Neuron (in vitro differentiated cells): ENCODE measurements around the gene PAX5.
"Not testable (repeated sequence)": the region's sequence is repeated elsewhere in the genome, so short reads cannot be mapped to it uniquely, and the experiment has no call there.

Source experiments
- H2AFZ ChIP-seq: one replicate; pipeline ENCODE4 v1.6.1; 2013; ENCODE audit warnings: low read depth, mild to moderate bottlenecking, inconsistent platforms, low read length, moderate library complexity
- H3K27me3 ChIP-seq: one replicate; pipeline ENCODE4 v1.6.1; 2013; ENCODE audit warnings: low read length; ENCODE audit not compliant: insufficient read depth
- H3K36me3 ChIP-seq: one replicate; pipeline ENCODE4 v1.6.1; 2013; ENCODE audit warnings: low read length; ENCODE audit not compliant: insufficient read depth
- H3K4me1 ChIP-seq: one replicate; pipeline ENCODE4 v1.6.1; 2013; ENCODE audit warnings: low read length; ENCODE audit not compliant: insufficient read depth
- H3K4me3 ChIP-seq: 2 replicates; pipeline ENCODE4 v1.5.1; 2013; ENCODE audit warnings: mild to moderate bottlenecking, low read length, moderate library complexity
- H3K9me3 ChIP-seq: one replicate; pipeline ENCODE4 v1.6.1; 2013; ENCODE audit warnings: low read length

The PAX5 gene

DNA sequence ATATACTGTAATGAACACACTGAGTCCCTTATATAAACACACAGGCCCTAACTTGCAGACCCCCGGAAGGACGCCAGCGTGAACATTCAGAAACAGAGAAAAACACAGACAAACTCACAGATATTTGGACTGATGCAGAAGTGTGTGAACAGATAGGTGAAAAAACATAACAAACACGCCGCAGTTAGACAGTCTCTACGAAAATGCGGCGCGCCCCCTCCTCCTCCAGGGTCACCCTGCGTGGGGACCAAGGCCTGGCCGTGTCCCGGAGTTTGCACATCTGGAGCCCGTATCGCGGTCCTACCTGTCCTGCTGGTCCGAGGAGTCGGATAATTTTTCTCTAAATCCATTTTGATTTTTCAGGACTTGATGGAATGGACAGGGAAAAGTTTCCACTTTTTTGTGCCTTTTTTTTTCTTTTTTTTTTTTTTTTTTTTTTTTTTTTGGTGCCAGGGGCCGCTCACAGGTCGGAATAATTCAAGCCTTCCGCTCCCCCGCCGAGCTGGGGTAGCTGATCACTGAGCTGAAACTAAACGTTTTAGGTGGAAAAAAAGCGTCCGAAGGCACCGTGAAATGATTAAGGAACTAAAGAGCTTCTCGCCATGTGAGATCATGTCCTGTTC is at the start of gene PAX5:
Gene PAX5, minus strand, starts transcription at position 587 of the 623 bp plus-strand sequence. Its CDS starts 237 bp downstream, at position 350.
- H3K4me1 ChIP-seq = peaks cover 13% of the 10 kb centered on the region
- H3K36me3 ChIP-seq = no peaks in the 10 kb centered on the region
- peaks cover 51% of the 10 kb centered on the region for H3K27me3 ChIP-seq
- peak within 1 kb of the TSS; percentile 68 for H2AFZ ChIP-seq
- no peaks in the 10 kb centered on the region for H3K9me3 ChIP-seq
- peak within 1 kb of the TSS; percentile 43 for H3K4me3 ChIP-seq

DNA sequence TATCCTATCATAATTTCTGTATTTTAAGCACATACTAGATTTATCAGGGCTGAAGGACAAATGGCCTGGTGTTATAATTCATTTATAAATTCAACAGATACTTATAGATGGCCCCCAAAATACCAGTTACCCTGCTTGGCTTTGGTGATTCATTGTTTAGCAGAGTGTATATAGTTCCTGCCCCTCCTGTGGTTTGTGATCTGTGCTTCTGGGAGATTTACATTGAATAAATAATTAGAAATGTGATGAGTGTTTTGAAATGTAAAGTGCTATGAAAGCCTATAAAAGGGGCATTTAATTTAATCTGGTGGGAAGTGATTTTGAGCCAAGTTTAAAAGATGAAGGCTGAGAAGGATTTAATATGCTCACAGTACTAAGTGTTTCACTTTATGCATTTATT is 49.6 kb upstream of the PAX5 start:
- H2AFZ ChIP-seq = no peak overlapping the region
- H3K4me3 ChIP-seq = no peak overlapping the region
- H3K9me3 ChIP-seq = no peaks in the 10 kb centered on the region
- peaks cover 7% of the 10 kb centered on the region for H3K4me1 ChIP-seq
- peaks cover 22% of the 10 kb centered on the region for H3K36me3 ChIP-seq
- H3K27me3 ChIP-seq = no peaks in the 10 kb centered on the region

DNA sequence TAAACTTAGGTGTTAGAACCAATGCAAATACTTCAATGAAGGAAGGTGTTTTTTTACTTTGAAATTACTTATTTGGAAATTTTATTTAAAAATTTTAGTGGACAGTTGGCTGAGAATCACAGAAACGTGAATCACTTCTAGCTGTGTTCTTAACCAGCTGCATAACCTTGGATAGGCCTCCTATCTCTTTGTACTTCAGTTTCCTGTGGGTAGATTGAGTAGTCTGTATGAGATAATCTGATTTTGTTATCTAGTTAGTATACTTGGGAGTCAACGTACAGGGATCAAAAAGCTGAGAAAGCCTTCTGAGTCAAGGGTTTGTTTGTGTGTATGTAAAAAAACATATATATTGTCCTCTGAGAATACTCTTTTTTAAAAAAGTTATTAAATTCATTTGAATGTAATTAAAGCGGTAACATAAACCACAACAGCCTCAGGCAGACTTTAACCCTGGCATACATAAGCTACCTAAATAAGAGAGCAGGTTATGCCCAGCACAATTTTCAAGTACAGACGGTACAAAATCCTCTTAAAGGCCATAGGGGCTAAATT is 48.2 kb upstream of the PAX5 start:
- no peak overlapping the region for H2AFZ ChIP-seq
- peaks cover 11% of the 10 kb centered on the region for H3K36me3 ChIP-seq
- peaks cover 7% of the 10 kb centered on the region for H3K4me1 ChIP-seq

DNA sequence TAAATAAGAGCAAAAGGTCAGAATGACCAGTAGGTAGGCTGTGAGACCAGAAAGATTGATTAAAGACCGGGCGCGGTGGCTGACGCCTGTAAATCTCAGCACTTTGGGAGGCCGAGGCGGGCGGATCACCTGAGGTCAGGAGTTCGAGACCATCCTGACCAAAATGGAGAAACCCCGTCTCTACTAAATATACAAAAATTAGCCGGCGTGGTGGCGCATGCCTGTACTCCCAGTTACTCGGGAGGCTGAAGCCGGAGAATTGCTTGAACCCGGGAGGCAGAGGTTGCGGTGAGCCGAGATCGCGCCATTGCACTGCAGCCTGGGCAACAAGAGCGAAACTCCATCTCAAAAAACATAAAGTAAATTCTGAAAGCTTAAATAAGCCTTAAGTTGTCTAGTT is 47.4 kb upstream of the PAX5 start:
- H3K27me3 ChIP-seq, H3K36me3 ChIP-seq, H3K4me1 ChIP-seq, H3K9me3 ChIP-seq, H3K4me3 ChIP-seq, H2AFZ ChIP-seq: not testable (repeated sequence)

More for the DNA sequence above, 48.2 kb upstream of the PAX5 start:
- H3K9me3 ChIP-seq = no peaks in the 10 kb centered on the region
- no peaks in the 10 kb centered on the region for H3K27me3 ChIP-seq
- no peak overlapping the region for H3K4me3 ChIP-seq

DNA sequence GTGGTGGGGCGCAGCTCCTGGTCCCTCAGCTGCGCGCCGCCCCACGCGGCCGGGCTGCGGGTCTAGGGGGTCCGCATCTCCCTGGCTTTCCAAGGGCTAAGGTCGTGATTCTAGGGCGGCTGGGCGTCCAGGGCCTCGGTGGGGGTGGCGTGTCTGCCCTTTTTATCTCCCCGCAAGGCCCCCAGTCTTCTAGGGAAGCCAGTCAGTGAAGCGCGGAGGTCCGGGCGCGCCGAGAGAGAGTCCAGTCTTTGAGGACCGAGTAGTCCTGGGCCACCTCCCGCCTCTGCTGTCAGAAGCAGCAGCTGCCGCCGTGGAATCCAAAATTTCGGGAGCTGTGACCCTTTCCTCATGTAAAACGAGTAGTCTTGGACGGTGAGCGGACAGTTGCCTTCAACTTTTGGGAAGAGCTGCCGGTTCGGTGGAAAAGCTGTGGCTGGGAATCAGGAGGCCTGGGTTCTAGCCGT is 46.1 kb upstream of the PAX5 start:
- H3K9me3 ChIP-seq, H3K36me3 ChIP-seq, H3K27me3 ChIP-seq, H3K4me1 ChIP-seq: not testable (repeated sequence)
- Histone ChIP-seq H3K4me3 (peak overlapping the region; percentile 76), H2AFZ (peak overlapping the region; percentile 57)

DNA sequence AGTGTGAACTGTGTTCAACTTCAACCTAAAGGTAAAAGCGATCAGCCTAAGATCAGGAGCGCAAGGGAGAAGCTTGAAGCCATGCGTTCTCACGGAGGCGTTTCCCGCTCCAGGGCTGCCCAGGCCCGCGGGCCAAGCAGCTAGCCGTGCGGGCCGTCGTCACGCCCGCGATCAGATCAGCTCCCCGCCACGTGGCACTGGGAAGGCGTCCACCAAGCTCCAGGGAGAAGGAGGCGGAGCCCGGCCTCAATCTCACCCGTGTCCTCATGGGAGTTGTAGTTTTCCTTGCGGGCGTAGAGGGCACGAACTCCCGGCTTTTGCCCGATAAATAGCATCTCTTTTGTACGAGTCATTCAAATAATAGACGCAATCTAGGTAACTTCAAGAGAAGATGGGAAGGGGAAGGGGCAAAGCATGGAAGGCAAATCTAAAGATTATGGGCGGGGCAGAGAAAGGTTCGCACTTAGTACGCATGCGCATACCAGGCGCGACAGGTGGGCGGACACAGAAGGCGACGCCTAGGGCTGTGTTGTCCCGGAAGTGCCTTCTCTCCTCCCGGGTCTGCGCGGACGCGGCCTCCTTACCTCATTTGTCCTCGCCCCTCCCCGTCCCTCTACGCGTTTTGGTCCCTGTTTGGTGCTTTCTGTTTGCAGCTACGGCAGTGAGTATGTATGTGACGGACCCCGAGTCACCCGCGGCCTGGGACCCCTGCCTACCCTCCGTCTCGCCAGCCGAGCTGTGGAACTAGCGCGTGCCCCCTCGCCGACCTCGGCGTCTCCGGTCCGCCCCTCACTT is 45.5 kb upstream of the PAX5 start:
- Histone ChIP-seq H3K27me3 (no peaks in the 10 kb centered on the region), H3K4me1 (peaks cover 7% of the 10 kb centered on the region), H3K36me3 (no peaks in the 10 kb centered on the region), H2AFZ (peak overlapping the region; percentile 57), H3K9me3 (no peaks in the 10 kb centered on the region), H3K4me3 (peak overlapping the region; percentile 76)

DNA sequence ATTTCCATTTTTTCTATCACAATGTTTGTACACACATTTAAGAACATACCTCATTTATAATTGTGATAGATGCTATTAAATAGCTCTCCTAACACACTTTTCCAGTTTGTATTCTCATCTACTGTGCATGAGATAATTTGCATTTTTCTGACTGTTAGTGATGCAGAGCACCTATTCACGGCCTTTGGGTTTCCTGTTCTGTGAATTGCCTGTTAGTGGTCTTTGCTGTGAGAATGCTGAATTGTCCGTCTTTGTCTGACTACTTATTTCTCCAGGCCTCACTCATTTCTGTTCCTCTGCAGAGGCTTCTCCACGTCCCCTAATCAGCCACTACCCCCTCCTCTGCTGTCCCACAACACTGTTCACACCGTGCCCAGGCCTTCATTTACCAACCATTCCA is 40.7 kb upstream of the PAX5 start:
- not testable (repeated sequence) for H2AFZ ChIP-seq, H3K4me1 ChIP-seq, H3K4me3 ChIP-seq, H3K9me3 ChIP-seq, H3K27me3 ChIP-seq, H3K36me3 ChIP-seq

DNA sequence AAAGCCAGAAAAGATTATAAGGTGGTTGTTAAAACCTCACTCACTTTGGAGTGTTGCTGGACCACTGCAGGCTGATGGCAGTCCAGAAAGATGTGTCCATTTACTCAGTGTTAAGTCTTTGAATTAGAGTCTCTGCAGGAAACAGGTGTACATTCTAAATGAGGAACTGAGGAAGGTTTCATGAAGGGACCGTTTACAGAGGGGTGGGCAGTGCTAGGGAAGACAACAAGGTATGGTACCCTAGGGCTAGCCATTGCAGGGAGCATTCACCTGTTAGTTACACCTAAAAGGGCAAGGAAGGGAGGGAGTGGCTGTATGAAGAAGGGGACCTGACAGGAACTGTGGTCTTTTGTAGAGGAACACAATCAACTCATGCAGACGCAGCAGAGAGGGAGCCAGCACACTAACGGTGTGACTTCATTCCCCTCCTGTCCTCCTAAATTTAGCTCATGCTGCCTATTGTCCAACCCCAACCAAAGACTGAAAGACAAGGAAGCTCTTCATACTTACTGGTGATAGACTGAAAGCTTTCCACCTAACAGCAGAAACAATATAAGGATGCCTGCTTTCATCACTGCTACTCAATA is 32.2 kb upstream of the PAX5 start:
- H3K4me1 ChIP-seq = no peaks in the 10 kb centered on the region
- H2AFZ ChIP-seq = no peak overlapping the region
- no peak overlapping the region for H3K4me3 ChIP-seq
- peaks cover 6% of the 10 kb centered on the region for H3K27me3 ChIP-seq
- H3K36me3 ChIP-seq = no peaks in the 10 kb centered on the region
- no peaks in the 10 kb centered on the region for H3K9me3 ChIP-seq

DNA sequence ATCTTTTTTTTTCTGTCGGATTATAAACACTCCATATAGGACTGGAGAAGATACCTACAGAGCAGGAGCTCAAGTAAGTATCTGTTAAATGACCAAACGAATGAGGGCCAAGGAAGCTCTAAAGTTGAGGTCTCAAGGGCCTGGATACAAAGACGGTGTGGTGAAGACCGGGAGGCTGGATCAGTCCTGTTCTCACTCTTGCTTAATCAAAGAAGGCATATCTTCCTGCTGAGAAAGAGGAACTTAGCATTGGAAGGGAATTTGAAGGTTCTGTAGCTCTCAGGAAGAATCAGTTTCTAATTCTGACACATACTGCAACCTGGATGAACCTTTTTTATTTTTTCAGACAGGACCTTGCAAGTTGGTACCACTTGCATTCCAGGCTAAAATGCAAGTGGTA is 28.3 kb upstream of the PAX5 start:
- Histone ChIP-seq H3K27me3 (peaks cover 9% of the 10 kb centered on the region), H3K36me3 (no peaks in the 10 kb centered on the region), H3K4me1 (no peaks in the 10 kb centered on the region), H3K9me3 (no peaks in the 10 kb centered on the region), H2AFZ (no peak overlapping the region), H3K4me3 (no peak overlapping the region)

DNA sequence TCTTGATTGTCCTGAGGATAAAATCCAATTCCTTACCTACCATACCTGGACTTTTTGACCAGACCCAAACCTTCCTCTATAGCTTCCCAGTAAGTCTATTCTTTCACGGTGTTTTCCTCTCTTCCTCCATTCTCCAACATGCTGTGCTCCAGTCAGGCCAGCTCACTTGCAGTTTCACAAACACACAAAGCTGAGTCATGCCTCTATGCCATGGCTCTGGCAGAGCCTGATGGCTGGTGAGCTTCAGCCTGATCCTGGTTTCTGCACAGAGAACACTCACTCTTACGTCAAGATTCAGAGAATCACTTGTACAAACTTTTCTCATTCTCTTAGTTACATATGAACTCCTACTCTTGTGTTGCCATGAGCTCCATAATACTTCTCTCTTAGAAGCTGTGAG is 27.7 kb upstream of the PAX5 start:
- no peaks in the 10 kb centered on the region for H3K36me3 ChIP-seq
- H2AFZ ChIP-seq = no peak overlapping the region
- no peak overlapping the region for H3K4me3 ChIP-seq
- peaks cover 9% of the 10 kb centered on the region for H3K27me3 ChIP-seq
- H3K4me1 ChIP-seq = no peaks in the 10 kb centered on the region
- H3K9me3 ChIP-seq = no peaks in the 10 kb centered on the region

DNA sequence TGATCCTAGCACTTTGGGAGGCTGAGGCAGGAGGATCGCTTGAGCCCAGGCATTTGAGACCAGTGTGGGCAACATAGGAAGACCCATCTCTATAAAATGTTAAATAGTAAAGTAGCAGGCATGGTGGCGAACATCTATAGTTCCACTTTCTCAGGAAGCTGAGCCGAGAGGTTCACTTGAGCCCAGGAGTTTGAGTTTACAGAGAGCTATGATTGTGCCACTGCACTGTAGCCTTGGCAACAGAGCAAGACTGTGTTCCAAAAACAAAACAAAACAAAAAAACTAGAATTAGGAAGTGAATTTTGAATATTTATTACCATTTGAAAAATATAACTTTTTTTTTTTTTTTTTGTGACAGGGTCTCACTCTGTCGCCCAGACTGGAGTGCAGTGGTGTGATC is 26.8 kb upstream of the PAX5 start:
- peaks cover 5% of the 10 kb centered on the region for H3K27me3 ChIP-seq

DNA sequence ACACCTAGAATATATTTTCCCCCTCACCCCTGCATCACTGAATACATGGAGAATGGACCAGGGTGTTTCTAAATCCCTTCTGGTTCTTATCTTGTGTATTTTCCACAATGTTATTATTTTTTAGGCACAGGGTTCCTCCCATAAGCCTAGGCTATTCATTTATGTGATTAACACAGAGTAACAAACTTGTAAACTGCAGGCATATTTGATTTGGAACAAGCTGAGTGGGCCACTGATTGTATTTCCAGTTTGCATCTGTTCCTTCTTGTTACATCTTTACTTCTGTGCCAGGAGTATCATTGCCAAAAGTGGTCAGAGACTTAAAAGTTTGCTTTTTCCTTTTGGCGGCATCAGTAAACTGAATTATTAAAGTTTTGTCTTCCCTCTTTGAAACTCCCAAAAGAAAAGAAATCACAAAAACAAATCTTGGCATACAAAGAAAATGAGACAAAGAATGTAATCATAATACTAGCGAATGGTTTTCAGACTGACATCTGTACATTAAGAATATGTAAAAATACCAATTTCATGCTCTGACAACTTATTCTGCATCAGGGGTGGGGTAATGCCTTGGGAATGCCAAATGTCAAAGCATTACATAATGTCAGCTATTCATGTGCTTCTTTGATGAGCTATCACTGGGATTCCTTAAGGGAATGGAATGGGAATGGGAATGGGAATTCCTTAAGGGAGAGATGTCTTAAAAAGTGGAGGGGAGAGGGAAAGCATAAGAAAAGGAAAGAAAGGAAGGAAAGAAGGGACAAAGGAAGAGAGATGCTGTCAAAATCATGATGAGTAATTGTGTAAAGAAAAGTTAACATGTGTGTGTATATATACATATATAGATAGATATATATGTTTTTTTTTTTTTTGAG is 22.2 kb upstream of the PAX5 start:
- H3K27me3 ChIP-seq = peaks cover 3% of the 10 kb centered on the region
- no peaks in the 10 kb centered on the region for H3K9me3 ChIP-seq
- no peaks in the 10 kb centered on the region for H3K4me1 ChIP-seq
- H3K4me3 ChIP-seq = no peak overlapping the region
- no peaks in the 10 kb centered on the region for H3K36me3 ChIP-seq
- H2AFZ ChIP-seq = no peak overlapping the region

More for the DNA sequence above, 26.8 kb upstream of the PAX5 start:
- H3K4me3 ChIP-seq = no peak overlapping the region
- no peaks in the 10 kb centered on the region for H3K4me1 ChIP-seq
- H2AFZ ChIP-seq = no peak overlapping the region
- H3K9me3 ChIP-seq = no peaks in the 10 kb centered on the region
- H3K36me3 ChIP-seq = no peaks in the 10 kb centered on the region
